ENCODE measurements around the gene PID1.

- TF ChIP-seq CTCF (IDR thresholded peaks at IDR 0.05) (no peak), POLR2A (IDR thresholded peaks at IDR 0.05) (no peak)
Measured at GRCh38 chr2:229269941-229270340, 1.1 kb downstream of the PID1 start.
